22Rv1 (cell line): ENCODE results near the gene PPIH.

Experiments used
- CTCF ChIP-seq: fragments of 450-650 bp; IDR thresholded peaks from 2 replicates; pipeline ENCODE4 v1.5.1; 2017; ENCODE audit warnings: mild to moderate bottlenecking
- ZFX ChIP-seq: fragments of 450-650 bp; IDR thresholded peaks from 2 replicates; pipeline ENCODE4 v1.6.1; 2017; ENCODE audit warnings: antibody characterized with exemption, borderline replicate concordance

- TF ChIP-seq CTCF = no peak
- no peak for TF ChIP-seq ZFX
Observed at GRCh38 chr1:42613803-42614131, 44.5 kb upstream of the PPIH start.
